H1 (cell line): Measurements from ENCODE around the gene DDX41. TPM values are rescaled to one million over a fixed set of nuclear protein-coding genes. Genes with fewer than 3 reads are reported as not detected.

Source experiments
- KDM4A ChIP-seq: IDR thresholded peaks from one replicate; pipeline ENCODE4 v1.7.1; 2012; ENCODE audit warnings: low read depth, mild to moderate bottlenecking, moderate library complexity, low read length, inconsistent platforms; ENCODE audit not compliant: severe bottlenecking
- MAX ChIP-seq: IDR thresholded peaks from 2 replicates; pipeline ENCODE4 v1.6.1; 2012; ENCODE audit warnings: inconsistent platforms
- NANOG ChIP-seq: IDR thresholded peaks from 2 replicates; pipeline ENCODE4 v1.6.1; 2011; ENCODE audit warnings: low read length, low read depth, mild to moderate bottlenecking, inconsistent platforms; ENCODE audit not compliant: insufficient read depth, poor library complexity, severe bottlenecking
- PHF8 ChIP-seq: fragments of 200-600 bp; sonication (generic); conservative IDR thresholded peaks from 2 replicates; pipeline ENCODE4 v1.7.1; 2012; ENCODE audit warnings: low read depth, mild to moderate bottlenecking, inconsistent platforms, low read length, moderate library complexity
- RAD21 ChIP-seq, 2 experiments: IDR thresholded peaks in 1 of 2; conservative IDR thresholded peaks in 1 of 2; 2 replicates each; pipeline ENCODE4 v1.6.1; 2011; ENCODE audit warnings: low read depth in 2 of 2, low read length in 2 of 2, improper control_type of control experiment in 1 of 2, inconsistent platforms in 1 of 2, mild to moderate bottlenecking in 1 of 2, moderate library complexity in 1 of 2
- SIN3A ChIP-seq, 2 experiments: IDR thresholded peaks in 1 of 2; conservative IDR thresholded peaks in 1 of 2; 2 replicates each; pipeline ENCODE4 v1.6.1; 2011 to 2012; ENCODE audit warnings: low read length in 2 of 2, improper control_type of control experiment in 1 of 2, low read depth in 1 of 2, mild to moderate bottlenecking in 1 of 2
- SRF ChIP-seq: IDR thresholded peaks from 2 replicates; pipeline ENCODE4 v1.6.1; 2011; ENCODE audit warnings: mild to moderate bottlenecking, low read depth, low read length, moderate library complexity
- TAF7 ChIP-seq: optimal IDR thresholded peaks from 2 replicates; pipeline ENCODE3; 2011; ENCODE audit warnings: low read depth, mild to moderate bottlenecking, inconsistent platforms, low read length, moderate library complexity, borderline replicate concordance
- TEAD4 ChIP-seq: IDR thresholded peaks from 2 replicates; pipeline ENCODE4 v1.6.1; 2012; ENCODE audit warnings: low read depth, low read length, inconsistent platforms, mixed read lengths
- USF2 ChIP-seq: IDR thresholded peaks from 2 replicates; pipeline ENCODE4 v1.6.1; 2011; ENCODE audit warnings: low read length, improper control_type of control experiment
- ZNF274 ChIP-seq: IDR thresholded peaks from 2 replicates; pipeline ENCODE4 v1.7.0; 2012; ENCODE audit warnings: low read length, borderline replicate concordance; ENCODE audit errors: extremely low read depth
- polyA plus RNA-seq, 7 experiments: library from polyadenylated mRNA; depleted of rRNA in 3 of 7; stranded (reverse) in 5 of 7; unstranded in 2 of 7; fragments of >200 nt in 5 of 7; fragments of 200-250 nt in 2 of 7; gene quantifications; 1 replicate in 5 of 7; 2 replicates in 1 of 7; 4 replicates in 1 of 7; pipeline versions ENCODE4 v1.2.1 to v1.2.3, GENCODE V29; 2011 to 2013; ENCODE audit warnings: missing spikeins in 2 of 7, mixed read lengths in 2 of 7
- total RNA-seq: library from RNA; stranded (reverse); fragmentation: NEBNext Ultra II Directional; extraction: Animal tissue kit (Norgen Biotek cat#: 25700); gene quantifications from 2 replicates; pipeline ENCODE4 v1.2.1, GENCODE V29; 2021

Gene DDX41
- total and polyA plus RNA-seq, 2 of the 8 experiments (the other 6 are each of a cell fraction or from before 2014, with no cell fraction given) = 102 to 135 TPM

GRCh38 chr5:177553671-177554429 is 37.1 kb upstream of the DDX41 start (continued):
- peak in 1 of 2 experiments; percentile 22; a peak in 1 of 4 replicates for TF ChIP-seq SIN3A (conservative IDR thresholded peaks at IDR 0.05 in 1 of 2, IDR thresholded peaks at IDR 0.05 in 1 of 2; ENCODE audit: low read depth in 1 of 2, low read length in 2 of 2)
- no peak for TF ChIP-seq ZNF274
- no peak for TF ChIP-seq TEAD4
- TF ChIP-seq NANOG = no peak
- no peak for TF ChIP-seq RAD21 (IDR thresholded peaks at IDR 0.05 in 1 of 2, conservative IDR thresholded peaks at IDR 0.05 in 1 of 2; ENCODE audit: low read depth in 2 of 2, low read length in 2 of 2)
- TF ChIP-seq KDM4A = peak; percentile 78
- TF ChIP-seq USF2 = no peak
- TF ChIP-seq SRF = no peak
- TF ChIP-seq MAX = no peak
- no peak for TF ChIP-seq TAF7
- peak; percentile 43; the same call in 1 of the 2 replicates for TF ChIP-seq PHF8
